Neural cell (in vitro differentiated cells): ENCODE results near the gene TMEM147.

Source experiments
- CTCF ChIP-seq: fragments of 450-650 bp; IDR thresholded peaks from 2 replicates; pipeline ENCODE4 v1.5.1; 2014; ENCODE audit warnings: antibody characterized with exemption, mild to moderate bottlenecking, moderate library complexity; ENCODE audit not compliant: poor library complexity, severe bottlenecking
- EP300 ChIP-seq: fragments of 450-650 bp; conservative IDR thresholded peaks from 2 replicates; pipeline ENCODE4 v1.6.1; 2014; ENCODE audit warnings: antibody characterized with exemption, mild to moderate bottlenecking, moderate library complexity; ENCODE audit not compliant: poor library complexity, severe bottlenecking
- EZH2 ChIP-seq: fragments of 200-600, 300-800 bp; shearing (Covaris generic), sonication (generic); IDR thresholded peaks from 2 replicates; pipeline ENCODE4 v1.6.1; 2014; ENCODE audit warnings: antibody characterized with exemption, low read length, borderline replicate concordance, mild to moderate bottlenecking; ENCODE audit not compliant: insufficient read depth, poor library complexity, severe bottlenecking
- RAD21 ChIP-seq: fragments of 450-650 bp; conservative IDR thresholded peaks from 2 replicates; pipeline ENCODE4 v1.6.1; 2014; ENCODE audit warnings: antibody characterized with exemption, mild to moderate bottlenecking, moderate library complexity
- REST ChIP-seq: IDR thresholded peaks from 2 replicates; pipeline ENCODE4 v1.6.1; 2012; ENCODE audit warnings: borderline replicate concordance
- SMC3 ChIP-seq: fragments of 450-650 bp; conservative IDR thresholded peaks from 2 replicates; pipeline ENCODE4 v1.6.1; 2014; ENCODE audit warnings: antibody characterized with exemption, mild to moderate bottlenecking, moderate library complexity; ENCODE audit not compliant: poor library complexity
- TAF1 ChIP-seq: IDR thresholded peaks from 2 replicates; pipeline ENCODE4 v1.6.1; 2012; ENCODE audit warnings: low read depth

DNA sequence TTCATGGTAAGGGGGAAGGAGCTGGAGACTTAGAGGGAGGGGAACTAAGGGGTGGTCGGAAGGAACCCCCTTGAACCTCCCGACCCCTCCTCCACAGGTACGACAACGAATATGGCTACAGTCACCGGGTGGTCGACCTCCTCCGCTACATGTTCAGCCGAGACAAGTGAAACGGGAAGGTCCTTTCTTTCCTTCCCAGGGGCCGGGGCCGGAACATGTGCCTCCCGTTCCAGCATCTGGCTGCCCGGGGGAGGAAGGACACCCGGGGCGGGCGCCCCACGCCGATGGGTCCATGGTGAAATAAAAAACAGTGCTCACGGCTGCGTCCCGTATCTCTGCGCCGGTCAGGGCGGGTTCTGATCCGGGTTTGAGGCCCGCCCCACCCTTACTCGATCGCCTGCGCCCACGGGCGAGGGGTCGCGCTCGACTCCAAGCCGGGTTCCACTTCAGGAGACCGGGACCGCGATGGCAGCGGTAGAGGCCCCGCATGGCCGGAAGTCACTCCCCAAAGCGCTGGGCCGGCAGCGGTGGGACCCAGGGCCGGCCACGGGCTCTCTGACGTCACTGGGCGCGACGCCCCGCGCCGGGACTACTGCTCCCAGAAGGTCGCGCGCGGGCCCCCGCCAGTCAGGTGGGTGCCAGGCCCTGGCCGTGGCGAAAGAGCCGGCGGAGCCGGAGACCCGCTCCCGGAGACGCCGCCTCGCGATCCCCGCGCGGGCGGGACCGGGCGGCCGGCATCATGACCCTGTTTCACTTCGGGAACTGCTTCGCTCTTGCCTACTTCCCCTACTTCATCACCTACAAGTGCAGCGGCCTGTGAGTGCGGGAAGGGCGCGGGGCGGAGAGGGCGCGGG lies at the start of gene TMEM147:
- TF ChIP-seq CTCF: no peak
- TF ChIP-seq EP300: peak; percentile 46
- no peak for TF ChIP-seq REST
- no peak for TF ChIP-seq RAD21
- TF ChIP-seq EZH2: no peak
- no peak for TF ChIP-seq TAF1
- peak; percentile 37 for TF ChIP-seq SMC3
